HFF-Myc (cell line): ENCODE measurements around the gene CLEC2A.
"Not testable (repeated sequence)": the region's sequence is repeated elsewhere in the genome, so short reads cannot be mapped to it uniquely, and the experiment has no call there.

Experiments
- DNase-seq: peaks from one replicate; pipeline ENCODE4 v3.0.0-alpha.2; 2011; ENCODE audit warnings: low read depth; ENCODE audit errors: extremely low read depth
- H3K4me3 ChIP-seq: replicated peaks from 2 replicates; pipeline ENCODE4 v1.5.1; 2011; ENCODE audit warnings: low read depth, mild to moderate bottlenecking, control low read depth, low read length
- CTCF ChIP-seq: IDR thresholded peaks from 2 replicates; pipeline ENCODE4 v1.5.1; 2012; ENCODE audit warnings: mild to moderate bottlenecking, low read depth, low read length, control low read depth; ENCODE audit errors: missing control alignments

The CLEC2A gene

DNA sequence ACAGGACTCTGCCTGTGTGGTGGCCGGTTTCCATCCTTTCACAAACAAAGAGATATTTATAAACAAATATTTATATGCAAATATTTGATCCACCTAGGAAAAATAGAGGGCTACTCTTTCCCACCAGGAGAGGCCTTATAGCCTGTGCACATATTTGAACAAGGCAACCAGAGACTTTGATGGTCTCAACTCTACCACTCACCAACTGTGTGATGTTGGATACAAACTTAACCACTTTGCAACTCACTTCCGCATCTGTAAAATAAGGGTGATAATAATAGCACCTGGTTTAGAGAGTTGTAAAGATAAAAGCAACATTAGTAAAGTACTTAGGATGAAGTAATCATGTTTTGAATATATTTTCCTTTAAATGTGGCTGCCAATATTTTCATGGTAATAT lies 37.5 kb upstream of the CLEC2A start:
- no peak for TF ChIP-seq CTCF
- DNase-seq, result no peak

DNA sequence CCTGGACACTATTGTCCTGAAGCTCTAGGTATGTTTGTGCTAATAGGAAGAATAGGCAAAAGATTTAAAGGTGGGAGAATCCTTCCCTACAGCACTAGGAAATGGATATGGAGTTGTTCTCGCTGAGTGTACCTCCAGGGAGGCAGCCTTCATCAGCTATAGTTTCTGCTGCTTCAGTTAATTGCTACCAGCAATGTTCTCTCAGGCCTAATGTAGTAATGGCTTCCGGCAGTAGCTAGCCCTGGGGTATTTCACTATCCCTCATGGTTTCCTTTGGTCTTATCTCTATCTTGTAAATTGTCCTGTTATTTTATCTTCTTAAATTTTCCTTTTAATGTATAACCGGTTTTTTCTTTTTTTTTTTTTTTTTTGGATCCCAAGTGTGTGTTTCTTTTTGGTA lies 29.7 kb upstream of the CLEC2A start:
- no peak for TF ChIP-seq CTCF
- no peak overlapping the region for H3K4me3 ChIP-seq
- no peak for DNase-seq

More for the DNA sequence above, 37.5 kb upstream of the CLEC2A start:
- H3K4me3 ChIP-seq, result no peak overlapping the region

- no peak for DNase-seq
- H3K4me3 ChIP-seq, result no peak overlapping the region
- no peak for TF ChIP-seq CTCF
These were observed 28.9 kb upstream of the CLEC2A start for GRCh38 chr12:9961106-9961505.

DNA sequence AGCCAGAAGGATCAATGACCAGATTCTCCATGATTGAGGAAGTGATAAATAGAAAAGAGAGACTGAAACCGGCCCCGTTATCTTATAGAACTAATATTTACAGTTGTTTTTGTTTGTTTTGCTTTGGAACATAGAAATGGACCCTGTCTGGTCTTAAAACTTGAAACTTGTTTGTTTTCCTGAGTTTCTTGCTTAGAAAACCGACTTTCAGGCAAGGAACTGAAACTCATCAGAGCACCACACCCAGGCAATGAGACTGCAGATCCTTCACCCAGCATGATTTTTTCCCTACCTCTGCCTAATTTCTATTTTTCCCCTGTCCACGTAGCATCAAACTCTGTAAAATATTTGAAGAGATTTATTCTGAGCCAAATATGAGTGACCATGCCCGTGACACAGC lies 28.4 kb upstream of the CLEC2A start:
- no peak overlapping the region for H3K4me3 ChIP-seq
- no peak for DNase-seq
- TF ChIP-seq CTCF, result no peak

DNA sequence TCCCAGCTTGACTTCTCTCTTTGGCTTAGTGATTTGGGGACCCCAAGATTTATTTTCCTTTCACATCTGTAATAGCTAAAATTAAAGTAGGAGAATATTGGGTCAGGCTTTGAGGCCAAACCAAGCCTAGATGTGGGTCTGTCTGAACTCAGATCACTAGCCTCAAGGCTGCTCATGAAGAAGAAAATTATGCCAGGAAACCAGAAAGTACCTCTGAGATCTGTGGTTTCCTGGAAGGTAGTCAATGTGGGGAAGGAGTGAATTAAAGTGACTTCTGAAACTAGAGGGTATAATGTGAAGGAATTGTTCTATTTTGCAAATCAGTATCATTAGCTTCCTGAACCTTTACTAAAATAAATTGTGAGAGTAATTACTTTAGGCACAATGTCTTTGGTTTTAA lies 25.7 kb upstream of the CLEC2A start:
- no peak for TF ChIP-seq CTCF

GRCh38 chr12:9952954-9953729 lies 21.0 kb upstream of the CLEC2A start:
- not testable (repeated sequence) for DNase-seq, H3K4me3 ChIP-seq

More for the DNA sequence above, 25.7 kb upstream of the CLEC2A start:
- H3K4me3 ChIP-seq, result no peak overlapping the region
- no peak for DNase-seq

GRCh38 chr12:9951026-9951675 lies 19.0 kb upstream of the CLEC2A start:
- TF ChIP-seq CTCF, result no peak
- H3K4me3 ChIP-seq, result no peak overlapping the region
- no peak for DNase-seq
